HCT116 (cell line): ENCODE measurements around the gene LGR6. TPM values are rescaled to one million over a fixed set of nuclear protein-coding genes. Genes with fewer than 3 reads are reported as not detected.
A peak's percentile ranks its signal among the peaks of the same experiment; 100 is the strongest.

Experiments used
- ATAC-seq: fragments of 200-7000 bp; cut with Tn5 transposase; 2 replicates; pipeline ENCODE4 v1.9.1; 2020; ENCODE audit warnings: mild to moderate bottlenecking, moderate library complexity
- BruUV-seq: library from RNA; stranded (reverse); fragments of 400-500 nt; replicated peaks from 2 replicates; lab custom pipeline; 2021; lab: Mats Ljungman, UMichigan
- CTCF ChIA-PET: fragments of 300-600 bp; sonication (Branson Sonifier 250); formaldehyde crosslinking; loops from one replicate; lab custom pipeline; 2021; ENCODE audit warnings: antibody characterized with exemption; lab: Charles Lee
- POLR2A ChIA-PET: fragments of 300-600, 350-600 bp; sonication (Branson Sonifier 250); formaldehyde crosslinking; loops from one replicate; lab custom pipeline; 2021; ENCODE audit warnings: antibody characterized with exemption; lab: Charles Lee
- RAD21 ChIA-PET, 2 experiments: fragments of 300-600 bp; sonication (Branson Sonifier 250); formaldehyde crosslinking; loops; one replicate each; lab custom pipeline; 2023; ENCODE audit warnings: low total read pairs in 2 of 2; ENCODE audit not compliant: uncharacterized antibody in 2 of 2, unreplicated experiment in 2 of 2, low non-redundant PET in 1 of 2; lab: Charles Lee
- DNase-seq: peaks from one replicate; pipeline ENCODE4 v3.0.0-alpha.2; 2010; ENCODE audit warnings: low read depth, low spot score
- H2AFZ ChIP-seq: fragments of 200-600 bp; shearing (Covaris generic), sonication (generic); 2 replicates; pipeline ENCODE4 v1.6.1; 2017; ENCODE audit warnings: low read depth, mixed run types, mixed read lengths, antibody characterized with exemption, low read length; ENCODE audit not compliant: poor library complexity, severe bottlenecking
- H3K27ac ChIP-seq: 2 replicates; pipeline ENCODE4 v1.5.1; 2012; ENCODE audit warnings: low read depth, low read length
- H3K27me3 ChIP-seq: fragments of 200-600 bp; sonication (generic); 2 replicates; pipeline ENCODE4 v1.6.1; 2016; ENCODE audit warnings: mixed run types, low read length, mixed read lengths; ENCODE audit not compliant: insufficient read depth
- H3K36me3 ChIP-seq, 2 experiments: fragments of 200-500 bp in 1 of 2; fragments of 200-600 bp in 1 of 2; sonication (Bioruptor generic) in 1 of 2; sonication (generic) in 1 of 2; 2 replicates each; pipeline versions ENCODE4 v1.5.1 to v1.6.1; 2014 to 2016; ENCODE audit warnings: low read length in 2 of 2, inconsistent platforms in 1 of 2, mixed read lengths in 1 of 2, mixed run types in 1 of 2; ENCODE audit not compliant: insufficient read depth in 2 of 2, control insufficient read depth in 1 of 2
- H3K4me1 ChIP-seq, 2 experiments: fragments of 200-600 bp in 1 of 2; sonication (generic) in 1 of 2; 2 replicates each; pipeline versions ENCODE4 v1.5.1 to v1.6.1; 2012 to 2017; ENCODE audit warnings: low read length in 2 of 2, inconsistent platforms in 1 of 2, mild to moderate bottlenecking in 1 of 2, mixed read lengths in 1 of 2, mixed run types in 1 of 2, moderate library complexity in 1 of 2; ENCODE audit not compliant: insufficient read depth in 2 of 2, control insufficient read depth in 1 of 2
- H3K4me2 ChIP-seq: fragments of 200-600 bp; sonication (generic); 2 replicates; pipeline ENCODE4 v1.6.1; 2017; ENCODE audit warnings: mixed run types, low read length, mixed read lengths
- H3K4me3 ChIP-seq, 2 experiments: fragments of 200-600 bp in 1 of 2; sonication (generic) in 1 of 2; replicated peaks in 1 of 2; 2 replicates each; pipeline ENCODE4 v1.5.1; 2011 to 2016; ENCODE audit warnings: low read length in 2 of 2, control low read depth in 1 of 2, low read depth in 1 of 2, mild to moderate bottlenecking in 1 of 2, mixed read lengths in 1 of 2, mixed run types in 1 of 2
- H3K79me2 ChIP-seq: fragments of 200-600 bp; sonication (generic); 2 replicates; pipeline ENCODE4 v1.6.1; 2017; ENCODE audit warnings: mild to moderate bottlenecking, mixed run types, low read length, moderate library complexity, mixed read lengths; ENCODE audit not compliant: insufficient read depth
- H3K9ac ChIP-seq: fragments of 200-600 bp; sonication (generic); 2 replicates; pipeline ENCODE4 v1.6.1; 2016; ENCODE audit warnings: low read length, mixed read lengths
- H3K9me2 ChIP-seq: fragments of 200-600 bp; sonication (generic), shearing (Covaris generic); 2 replicates; pipeline ENCODE4 v1.6.1; 2017; ENCODE audit warnings: mixed run types, mild to moderate bottlenecking, moderate library complexity; ENCODE audit not compliant: insufficient read depth
- H3K9me3 ChIP-seq, 2 experiments: fragments of 200-500 bp in 1 of 2; fragments of 200-600 bp in 1 of 2; sonication (Bioruptor generic) in 1 of 2; sonication (generic) in 1 of 2; 2 replicates each; pipeline ENCODE4 v1.6.1; 2014 to 2017; ENCODE audit warnings: low read length in 2 of 2, mixed read lengths in 2 of 2, inconsistent platforms in 1 of 2, low read depth in 1 of 2, mild to moderate bottlenecking in 1 of 2, mixed run types in 1 of 2, moderate library complexity in 1 of 2; ENCODE audit not compliant: control insufficient read depth in 1 of 2, insufficient read depth in 1 of 2
- H4K20me1 ChIP-seq: fragments of 200-600 bp; sonication (generic), shearing (Covaris generic); 2 replicates; pipeline ENCODE4 v1.6.1; 2017; ENCODE audit warnings: mixed run types, mild to moderate bottlenecking, moderate library complexity; ENCODE audit not compliant: insufficient read depth
- ATF3 ChIP-seq: IDR thresholded peaks from 2 replicates; pipeline ENCODE4 v1.6.1; 2012
- CTCF ChIP-seq, 3 experiments: fragments of 200-600 bp in 1 of 3; sonication (generic) in 1 of 3; IDR thresholded peaks in 2 of 3; conservative IDR thresholded peaks in 1 of 3; 2 replicates each; pipeline ENCODE4 v1.5.1; 2012 to 2017; ENCODE audit warnings: low read depth in 2 of 3, low read length in 2 of 3, antibody characterized with exemption in 1 of 3, borderline replicate concordance in 1 of 3, control low read depth in 1 of 3, mild to moderate bottlenecking in 1 of 3, mixed read lengths in 1 of 3, mixed run types in 1 of 3, moderate library complexity in 1 of 3; ENCODE audit not compliant: insufficient read depth in 1 of 3
- EGR1 ChIP-seq: IDR thresholded peaks from 2 replicates; pipeline ENCODE4 v1.6.1; 2012; ENCODE audit warnings: low read depth
- JUND ChIP-seq: IDR thresholded peaks from 2 replicates; pipeline ENCODE4 v1.6.1; 2012
- POLR2AphosphoS5 ChIP-seq: IDR thresholded peaks from 2 replicates; pipeline ENCODE4 v1.6.1; 2011; ENCODE audit warnings: mild to moderate bottlenecking, low read depth, low read length, moderate library complexity
- RAD21 ChIP-seq: IDR thresholded peaks from 2 replicates; pipeline ENCODE4 v1.6.1; 2012; ENCODE audit warnings: low read depth, mild to moderate bottlenecking
- REST ChIP-seq: IDR thresholded peaks from 2 replicates; pipeline ENCODE4 v1.6.1; 2012; ENCODE audit warnings: low read depth
- TCF7L2 ChIP-seq: IDR thresholded peaks from 2 replicates; pipeline ENCODE4 v1.7.0; 2011; ENCODE audit warnings: borderline replicate concordance, inconsistent platforms; ENCODE audit not compliant: insufficient read depth, insufficient read length; ENCODE audit errors: extremely low read depth
- YY1 ChIP-seq: IDR thresholded peaks from 2 replicates; pipeline ENCODE4 v1.6.1; 2011; ENCODE audit warnings: low read length, low read depth, moderate library complexity, mild to moderate bottlenecking; ENCODE audit not compliant: insufficient replicate concordance; ENCODE audit errors: extremely low read depth
- ZBTB33 ChIP-seq: IDR thresholded peaks from 2 replicates; pipeline ENCODE4 v1.6.1; 2011; ENCODE audit warnings: mild to moderate bottlenecking, low read length, moderate library complexity; ENCODE audit not compliant: insufficient replicate concordance; ENCODE audit errors: extremely low read depth
- intact Hi-C: fragments of 100-400 bp; cut with micrococcal nuclease; formaldehyde crosslinking; loops from 2 replicates; pipeline ENCODE4 v1.10.0; 2022
- total RNA-seq: library from RNA; stranded (reverse); gene quantifications from one replicate; pipeline ENCODE4 v1.2.1, GENCODE V29; 2021; ENCODE audit not compliant: unreplicated experiment

Gene LGR6
- total RNA-seq, 1 experiment from 2014 or later = 0.20 TPM

GRCh38 chr1:202154766-202155477 lies 38.7 kb upstream of the LGR6 start:
- Histone ChIP-seq H4K20me1 (no peaks in the 10 kb centered on the region), H3K27me3 (no peaks in the 10 kb centered on the region), H3K9me3 (no peaks in the 10 kb centered on the region), H3K4me3 (no peak overlapping the region), H3K4me2 (peak overlapping the region; percentile 52), H3K27ac (no peak overlapping the region), H3K4me1 (peaks cover 10 to 16% of the 10 kb centered on the region in 2 experiments; a peak in 3 of 4 replicates), H3K79me2 (no peaks in the 10 kb centered on the region), H2AFZ (peak overlapping the region; percentile 76), H3K9me2 (no peaks in the 10 kb centered on the region), H3K36me3 (no peaks in the 10 kb centered on the region), H3K9ac (peak overlapping the region; percentile 15; the same call in 1 of the 2 replicates)
- DNase-seq (peak; percentile 76), ATAC-seq (peak; percentile 94)
- ChIA-PET RAD21 (no interaction called here), CTCF (interaction anchor here (0.6 to 2.4 kb wide), 25 partner anchors 8 to 1620 kb away, joined by 3 to 13 read pairs (median 4); partner anchors contain the start of genes ARL8A, ELF3, GPR37L1 and LGR6), POLR2A (interaction anchor here (0.6 to 1.4 kb wide), 3 partner anchors 12 to 200 kb away, joined by 3 to 7 read pairs (median 4); partner anchors contain the start of gene ELF3)
- no TSS peak for BruUV-seq
- intact Hi-C loops = no loop called here
- TF ChIP-seq YY1 (peak; percentile 46), ATF3 (no peak), JUND (no peak), POLR2AphosphoS5 (peak; percentile 10; the same call in 1 of the 2 replicates), ZBTB33 (no peak), RAD21 (peak; percentile 64), TCF7L2 (peak; percentile 56), REST (no peak), EGR1 (no peak), CTCF (IDR thresholded peaks at IDR 0.05 in 2 of 3, conservative IDR thresholded peaks at IDR 0.05 in 1 of 3; ENCODE audit: borderline replicate concordance in 1 of 3, insufficient read depth in 1 of 3, low read depth in 2 of 3, low read length in 2 of 3) (peak; percentile 53 to 82 (median 70); a peak in 5 of 6 replicates)
